ENCODE measurements around the gene SH3PXD2A. TPM values are rescaled to one million over a fixed set of nuclear protein-coding genes. Genes with fewer than 3 reads are reported as not detected.

The SH3PXD2A gene
- total RNA-seq, 2 donors from 2014 or later: 14.6 to 18.2 TPM

DNA sequence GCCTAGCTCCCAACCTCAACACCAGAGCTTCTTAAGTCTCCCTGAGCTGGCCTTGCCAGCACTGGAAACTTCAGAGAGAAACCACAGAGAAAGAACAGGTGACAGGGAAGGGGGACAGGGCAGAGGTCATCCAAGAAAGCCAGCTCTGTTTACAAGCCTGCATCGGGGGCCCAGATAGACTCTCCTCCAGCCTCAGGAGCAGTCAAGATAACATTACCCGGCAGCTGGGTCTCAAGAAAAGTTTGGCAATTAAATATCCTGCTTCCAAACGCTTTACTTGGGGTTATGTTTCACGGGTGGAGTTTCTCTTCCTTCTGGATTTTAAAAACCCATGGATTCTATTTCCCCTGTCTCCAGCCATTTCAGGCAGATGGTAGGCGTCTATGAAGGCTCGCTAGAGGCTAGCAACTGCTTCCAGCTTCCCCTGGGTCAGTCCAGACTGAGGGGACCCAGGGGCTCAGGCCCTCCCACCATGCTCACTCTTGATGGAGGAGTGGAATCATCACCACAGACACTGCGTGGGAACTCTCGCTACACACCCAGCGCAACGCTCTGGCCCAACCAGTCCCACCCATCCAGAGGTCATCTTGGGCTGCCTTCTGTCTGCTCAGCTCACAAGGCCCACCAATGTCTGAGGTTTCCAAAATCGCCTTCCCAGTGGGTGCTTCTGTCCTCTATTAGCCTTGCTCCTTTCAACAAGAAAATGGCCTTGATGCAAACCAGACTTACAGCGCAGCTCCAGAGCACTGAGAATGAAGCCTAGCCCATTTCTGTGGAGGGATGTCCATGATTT is 48.8 kb downstream of the SH3PXD2A start:
- Histone ChIP-seq H3K27me3 (no peaks in the 10 kb centered on the region), H3K4me1 (peaks cover 0 to 12% of the 10 kb centered on the region in 2 donors), H3K27ac (no peak overlapping the region), H3K4me3 (no peak overlapping the region), H3K9me3 (no peaks in the 10 kb centered on the region), H3K36me3 (no peaks in the 10 kb centered on the region)
- TF ChIP-seq, protein P1, sequence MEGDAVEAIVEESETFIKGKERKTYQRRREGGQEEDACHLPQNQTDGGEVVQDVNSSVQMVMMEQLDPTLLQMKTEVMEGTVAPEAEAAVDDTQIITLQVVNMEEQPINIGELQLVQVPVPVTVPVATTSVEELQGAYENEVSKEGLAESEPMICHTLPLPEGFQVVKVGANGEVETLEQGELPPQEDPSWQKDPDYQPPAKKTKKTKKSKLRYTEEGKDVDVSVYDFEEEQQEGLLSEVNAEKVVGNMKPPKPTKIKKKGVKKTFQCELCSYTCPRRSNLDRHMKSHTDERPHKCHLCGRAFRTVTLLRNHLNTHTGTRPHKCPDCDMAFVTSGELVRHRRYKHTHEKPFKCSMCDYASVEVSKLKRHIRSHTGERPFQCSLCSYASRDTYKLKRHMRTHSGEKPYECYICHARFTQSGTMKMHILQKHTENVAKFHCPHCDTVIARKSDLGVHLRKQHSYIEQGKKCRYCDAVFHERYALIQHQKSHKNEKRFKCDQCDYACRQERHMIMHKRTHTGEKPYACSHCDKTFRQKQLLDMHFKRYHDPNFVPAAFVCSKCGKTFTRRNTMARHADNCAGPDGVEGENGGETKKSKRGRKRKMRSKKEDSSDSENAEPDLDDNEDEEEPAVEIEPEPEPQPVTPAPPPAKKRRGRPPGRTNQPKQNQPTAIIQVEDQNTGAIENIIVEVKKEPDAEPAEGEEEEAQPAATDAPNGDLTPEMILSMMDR (IDR thresholded peaks at IDR 0.05): no peak
- no peak for DNase-seq (ENCODE audit: low spot score)

DNA sequence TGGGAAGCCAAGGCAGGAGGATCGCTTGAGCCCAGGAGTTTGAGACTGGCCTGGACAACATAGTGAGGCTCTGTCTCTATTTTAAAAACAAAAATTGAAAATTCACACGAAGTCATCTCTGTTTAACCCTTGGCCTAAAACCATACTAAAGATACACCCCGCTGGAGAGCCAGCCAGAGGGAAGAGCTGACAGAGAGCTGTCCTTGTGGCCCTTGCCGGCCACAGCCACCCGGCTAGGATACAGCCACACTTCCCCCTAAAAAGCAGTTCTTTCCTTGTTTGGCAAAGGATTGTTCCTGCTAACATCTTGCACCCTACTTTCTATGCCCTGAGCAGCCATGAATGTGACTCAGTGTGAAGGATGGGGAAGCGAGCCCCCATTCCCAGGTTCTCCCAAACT is 49.6 kb downstream of the SH3PXD2A start:
- Histone ChIP-seq H3K9me3 (no peaks in the 10 kb centered on the region), H3K4me3 (no peak overlapping the region), H3K4me1 (peaks cover 0 to 12% of the 10 kb centered on the region in 2 donors), H3K36me3 (no peaks in the 10 kb centered on the region), H3K27me3 (no peaks in the 10 kb centered on the region), H3K27ac (no peak overlapping the region)
- DNase-seq (ENCODE audit: low spot score): no peak
- TF ChIP-seq, protein P1 (IDR thresholded peaks at IDR 0.05): no peak

DNA sequence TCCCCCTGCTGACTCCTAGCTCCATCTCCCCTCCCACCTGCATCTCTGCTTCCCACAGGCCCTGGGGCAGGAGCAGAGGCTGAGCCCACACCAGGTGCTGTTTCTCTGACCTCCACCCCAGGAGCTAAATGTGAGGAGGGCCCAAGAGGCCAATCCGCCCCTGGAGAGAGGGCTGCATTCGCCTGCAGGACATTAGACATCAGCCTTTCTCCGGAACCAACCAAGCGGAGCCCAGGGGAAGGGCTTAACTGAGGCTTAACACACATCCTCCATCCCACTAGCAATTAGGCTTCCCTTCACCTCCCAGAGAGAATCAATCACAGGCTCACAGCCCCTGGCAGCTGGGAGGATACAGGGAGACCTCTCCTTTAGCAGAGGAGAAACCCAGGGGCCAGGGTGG is 50.5 kb downstream of the SH3PXD2A start:
- Histone ChIP-seq H3K27ac (no peak overlapping the region), H3K4me3 (no peak overlapping the region), H3K27me3 (no peaks in the 10 kb centered on the region), H3K9me3 (no peaks in the 10 kb centered on the region), H3K4me1 (peaks cover 0 to 12% of the 10 kb centered on the region in 2 donors), H3K36me3 (peaks cover 4% of the 10 kb centered on the region)
- DNase-seq (ENCODE audit: low spot score): no peak
- TF ChIP-seq, protein P1 (IDR thresholded peaks at IDR 0.05): no peak

DNA sequence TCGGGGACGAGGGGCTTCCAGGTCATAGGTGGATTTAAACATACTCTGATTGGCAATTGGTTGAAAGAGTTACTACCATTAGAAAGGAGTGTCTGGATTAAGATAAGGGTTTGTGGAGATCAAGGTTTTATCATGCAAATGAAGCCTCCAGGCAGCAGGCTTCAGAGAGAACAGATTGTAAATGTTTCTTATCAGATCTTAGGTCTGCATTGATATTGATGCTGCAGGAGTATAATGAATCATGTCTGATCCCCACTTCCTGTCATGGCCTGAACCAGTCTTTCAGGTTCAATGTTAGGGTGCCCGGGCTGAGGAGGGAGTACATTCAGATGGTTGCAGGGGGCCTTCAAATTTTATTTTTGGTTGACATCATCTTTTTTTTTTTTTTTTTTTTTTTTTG is 51.4 kb downstream of the SH3PXD2A start:
- no peaks in the 10 kb centered on the region for H3K9me3 ChIP-seq
- TF ChIP-seq, protein P1 (IDR thresholded peaks at IDR 0.05): no peak
- H3K36me3 ChIP-seq: peaks cover 4% of the 10 kb centered on the region

DNA sequence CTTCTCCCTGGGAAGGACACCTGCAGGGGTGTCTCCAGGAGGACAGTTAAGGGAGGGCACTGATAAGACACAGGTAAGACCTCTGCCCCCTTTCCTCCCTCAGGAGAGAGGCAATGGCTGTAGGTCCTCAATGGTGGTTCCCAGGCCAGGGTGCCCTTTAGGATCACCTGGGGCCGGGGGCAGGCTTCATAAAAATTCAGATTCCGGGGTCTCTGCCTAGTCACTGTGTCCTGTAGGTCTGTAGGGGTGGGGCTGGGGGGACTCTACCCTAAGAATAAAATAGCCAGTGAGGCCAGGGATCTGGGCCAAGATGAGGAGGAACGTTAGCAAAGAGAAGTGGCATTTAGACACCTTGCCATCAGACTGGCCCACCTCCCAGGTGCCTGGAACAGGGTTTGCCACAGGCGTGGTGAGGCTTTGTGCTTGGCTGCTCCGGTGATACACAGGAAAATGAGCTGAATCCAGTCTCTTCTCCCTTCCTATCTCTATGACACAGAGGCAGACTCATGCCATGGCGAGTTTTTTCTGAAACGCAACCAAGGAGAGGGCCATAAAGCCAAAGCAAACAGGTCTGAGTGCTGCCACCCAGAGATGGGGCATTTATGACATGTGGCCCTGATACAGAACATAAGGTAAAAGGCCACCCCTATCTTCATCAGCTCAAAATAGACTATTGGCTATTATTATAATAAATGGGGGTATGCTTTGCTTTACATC is 52.6 kb downstream of the SH3PXD2A start:
- TF ChIP-seq, protein P1 (IDR thresholded peaks at IDR 0.05): no peak
- Histone ChIP-seq H3K36me3 (peaks cover 4% of the 10 kb centered on the region), H3K4me1 (no peaks in the 10 kb centered on the region), H3K27ac (no peak overlapping the region), H3K4me3 (no peak overlapping the region), H3K27me3 (no peaks in the 10 kb centered on the region), H3K9me3 (no peaks in the 10 kb centered on the region)
- no peak for DNase-seq (ENCODE audit: low spot score)

More for the DNA sequence above, 51.4 kb downstream of the SH3PXD2A start:
- H3K27me3 ChIP-seq: no peaks in the 10 kb centered on the region
- DNase-seq (ENCODE audit: low spot score): no peak
- no peak overlapping the region for H3K27ac ChIP-seq
- peaks cover 0 to 9% of the 10 kb centered on the region in 2 donors for H3K4me1 ChIP-seq
- H3K4me3 ChIP-seq: no peak overlapping the region

All from right atrium auricular region (tissue), 2 donors.